Karpas-422 (cell line): ENCODE results near the gene DYSF. TPM values are rescaled to one million over a fixed set of nuclear protein-coding genes. Genes with fewer than 3 reads are reported as not detected.

ENCODE experiments used
- DNase-seq: peaks from one replicate; pipeline ENCODE4 v3.0.0-alpha.2; 2015
- H2AFZ ChIP-seq: fragments of 200-600 bp; sonication (generic); 2 replicates; pipeline ENCODE4 v1.6.1; 2014; ENCODE audit warnings: antibody characterized with exemption, low read length, mixed read lengths
- H3K27ac ChIP-seq: fragments of 200-600 bp; sonication (generic); 2 replicates; pipeline ENCODE4 v1.5.1; 2014; ENCODE audit warnings: mild to moderate bottlenecking, low read length, moderate library complexity
- H3K27me3 ChIP-seq: fragments of 200-600 bp; sonication (generic); 2 replicates; pipeline ENCODE4 v1.6.1; 2014; ENCODE audit warnings: low read length, mixed read lengths
- H3K36me3 ChIP-seq: fragments of 200-600 bp; sonication (generic); 2 replicates; pipeline ENCODE4 v1.6.1; 2014; ENCODE audit warnings: low read length, mixed read lengths; ENCODE audit not compliant: insufficient read depth
- H3K4me1 ChIP-seq: fragments of 200-600 bp; sonication (generic); 2 replicates; pipeline ENCODE4 v1.6.1; 2014; ENCODE audit warnings: mild to moderate bottlenecking, low read length, mixed read lengths
- H3K4me2 ChIP-seq: fragments of 200-600 bp; sonication (generic); 2 replicates; pipeline ENCODE4 v1.6.1; 2014; ENCODE audit warnings: low read length, low read depth, mild to moderate bottlenecking; ENCODE audit not compliant: poor library complexity, severe bottlenecking
- H3K4me3 ChIP-seq: fragments of 200-600 bp; sonication (generic); 2 replicates; pipeline ENCODE4 v1.5.1; 2014; ENCODE audit warnings: mild to moderate bottlenecking, antibody characterized with exemption, low read length, mixed read lengths
- H3K79me2 ChIP-seq: fragments of 200-600 bp; sonication (generic); 2 replicates; pipeline ENCODE4 v1.6.1; 2014; ENCODE audit warnings: mild to moderate bottlenecking, low read length, mixed read lengths
- H3K9ac ChIP-seq: fragments of 200-600 bp; sonication (generic); 2 replicates; pipeline ENCODE4 v1.6.0; 2014; ENCODE audit warnings: low read length
- H3K9me2 ChIP-seq: fragments of 200-600 bp; sonication (generic), shearing (Covaris generic); replicated peaks from 2 replicates; pipeline ENCODE4 v1.6.0; 2014; ENCODE audit warnings: mild to moderate bottlenecking, low read length, moderate library complexity; ENCODE audit not compliant: insufficient read depth
- H3K9me3 ChIP-seq: fragments of 300-700, 200-600 bp; sonication (generic); 2 replicates; pipeline ENCODE4 v1.6.1; 2014; ENCODE audit warnings: low read length, mixed read lengths
- H4K20me1 ChIP-seq: fragments of 200-600 bp; sonication (generic); 2 replicates; pipeline ENCODE4 v1.6.1; 2014; ENCODE audit warnings: mild to moderate bottlenecking, antibody characterized with exemption, low read length, low read depth; ENCODE audit not compliant: insufficient read depth
- total RNA-seq: library from RNA; depleted of rRNA; stranded (reverse); fragments of >200 nt; shearing (Covaris generic); gene quantifications from 2 replicates; pipeline ENCODE4 v1.2.3, GENCODE V29; 2014; ENCODE audit warnings: low replicate concordance

Gene DYSF
- total RNA-seq, 1 experiment from 2014 or later = not detected

DNA sequence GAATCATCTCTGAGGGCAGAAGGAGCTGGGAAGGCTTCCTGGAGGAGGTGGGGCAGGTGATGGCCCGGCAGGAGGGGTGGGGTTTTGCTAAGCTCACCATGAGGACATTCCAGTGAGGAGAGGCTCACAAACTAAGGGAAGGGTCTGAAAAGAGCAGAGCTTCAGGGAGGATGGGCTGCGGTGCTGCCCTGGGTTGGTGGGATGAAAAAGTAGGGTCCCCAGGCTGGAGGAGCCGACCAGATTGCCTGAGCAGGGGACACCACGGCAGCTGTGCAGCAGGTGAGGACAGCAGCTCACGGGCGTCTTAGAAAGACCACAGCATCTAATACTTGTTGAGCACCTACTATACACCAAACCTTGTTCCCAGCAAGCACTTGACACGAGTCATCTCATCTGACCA is 82.2 kb downstream of the DYSF start:
- DNase-seq = no peak
- no peaks in the 10 kb centered on the region for H3K27me3 ChIP-seq
- no peak overlapping the region for H2AFZ ChIP-seq
- no peaks in the 10 kb centered on the region for H3K36me3 ChIP-seq
- H3K79me2 ChIP-seq = no peaks in the 10 kb centered on the region
- H3K4me2 ChIP-seq = no peak overlapping the region
- H3K27ac ChIP-seq = no peak overlapping the region
- no peak overlapping the region for H3K9ac ChIP-seq
- H3K4me1 ChIP-seq = no peaks in the 10 kb centered on the region
- H3K9me3 ChIP-seq = no peaks in the 10 kb centered on the region
- no peaks in the 10 kb centered on the region for H3K9me2 ChIP-seq
- no peaks in the 10 kb centered on the region for H4K20me1 ChIP-seq
- no peak overlapping the region for H3K4me3 ChIP-seq

DNA sequence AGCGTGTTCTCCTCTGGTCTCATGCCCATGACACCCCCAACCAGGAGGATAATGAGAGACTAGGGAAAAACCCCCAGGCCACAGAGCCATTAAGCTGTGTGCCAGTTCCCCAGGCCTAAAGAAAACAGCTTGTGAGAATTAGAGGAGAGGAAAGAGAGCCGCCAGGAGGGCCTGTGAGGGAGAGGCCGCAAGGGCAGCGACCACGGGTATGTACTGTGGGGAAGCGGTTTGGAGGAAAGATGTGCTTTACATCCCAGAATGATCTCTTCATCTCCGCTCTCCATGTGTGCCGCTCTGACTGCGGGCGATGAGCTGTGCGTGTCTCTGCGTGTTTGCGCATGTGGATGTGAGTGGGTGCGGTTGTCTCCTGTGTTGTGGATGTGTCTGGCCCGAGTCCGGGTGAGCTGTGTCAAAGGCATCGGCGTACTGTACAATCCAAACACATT is 82.9 kb downstream of the DYSF start:
- Histone ChIP-seq H3K36me3 (no peaks in the 10 kb centered on the region), H3K4me1 (no peaks in the 10 kb centered on the region), H3K27me3 (peaks cover 3% of the 10 kb centered on the region; the same call in 1 of the 2 replicates), H2AFZ (no peak overlapping the region), H3K79me2 (no peaks in the 10 kb centered on the region), H3K9me3 (no peaks in the 10 kb centered on the region), H4K20me1 (no peaks in the 10 kb centered on the region), H3K9ac (no peak overlapping the region), H3K27ac (no peak overlapping the region), H3K9me2 (no peaks in the 10 kb centered on the region), H3K4me2 (no peak overlapping the region), H3K4me3 (no peak overlapping the region)
- DNase-seq = no peak

- Histone ChIP-seq H4K20me1 (no peaks in the 10 kb centered on the region), H3K4me2 (no peak overlapping the region), H3K4me1 (no peaks in the 10 kb centered on the region), H3K79me2 (no peaks in the 10 kb centered on the region), H3K9me2 (no peaks in the 10 kb centered on the region), H3K9me3 (no peaks in the 10 kb centered on the region), H2AFZ (no peak overlapping the region), H3K27ac (no peak overlapping the region), H3K9ac (no peak overlapping the region), H3K27me3 (peaks cover 3% of the 10 kb centered on the region; the same call in 1 of the 2 replicates), H3K4me3 (no peak overlapping the region), H3K36me3 (no peaks in the 10 kb centered on the region)
- DNase-seq = no peak
These were observed 84.9 kb downstream of the DYSF start for GRCh38 chr2:71538241-71538640.

DNA sequence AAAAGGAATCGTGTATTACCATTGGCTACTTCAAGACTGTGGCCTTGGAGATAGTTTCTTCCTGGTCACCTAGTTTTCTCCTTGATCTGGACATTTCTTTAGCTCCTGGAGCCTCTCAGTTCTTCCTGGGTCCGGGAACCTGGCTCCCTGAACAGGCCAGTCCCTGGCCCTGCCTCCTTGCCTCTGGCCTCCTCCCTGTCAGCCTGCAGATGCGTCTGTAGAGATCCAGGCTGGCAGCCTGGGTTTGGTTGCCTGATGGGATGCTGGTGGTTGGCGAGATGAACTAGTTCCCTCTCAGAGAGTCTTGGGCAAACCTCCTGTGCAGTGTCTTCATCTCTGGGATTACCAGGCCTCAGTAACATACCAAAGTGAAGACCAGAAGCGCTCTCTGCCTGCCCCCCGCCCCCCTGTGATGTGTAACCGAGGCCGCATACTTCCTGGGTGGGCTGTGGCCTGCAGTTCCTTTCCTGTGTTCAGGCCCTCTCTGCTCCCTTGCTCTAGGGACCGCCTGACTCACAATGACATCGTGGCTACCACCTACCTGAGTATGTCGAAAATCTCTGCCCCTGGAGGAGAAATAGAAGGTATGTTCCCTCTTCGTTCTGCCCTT is 85.4 kb downstream of the DYSF start:
- Histone ChIP-seq H3K27me3 (peaks cover 3% of the 10 kb centered on the region; the same call in 1 of the 2 replicates), H3K9ac (no peak overlapping the region), H3K4me2 (no peak overlapping the region), H3K79me2 (no peaks in the 10 kb centered on the region), H3K36me3 (no peaks in the 10 kb centered on the region), H4K20me1 (no peaks in the 10 kb centered on the region), H3K27ac (no peak overlapping the region), H3K9me2 (no peaks in the 10 kb centered on the region), H3K9me3 (no peaks in the 10 kb centered on the region), H3K4me1 (no peaks in the 10 kb centered on the region), H2AFZ (no peak overlapping the region), H3K4me3 (no peak overlapping the region)
- DNase-seq = no peak

DNA sequence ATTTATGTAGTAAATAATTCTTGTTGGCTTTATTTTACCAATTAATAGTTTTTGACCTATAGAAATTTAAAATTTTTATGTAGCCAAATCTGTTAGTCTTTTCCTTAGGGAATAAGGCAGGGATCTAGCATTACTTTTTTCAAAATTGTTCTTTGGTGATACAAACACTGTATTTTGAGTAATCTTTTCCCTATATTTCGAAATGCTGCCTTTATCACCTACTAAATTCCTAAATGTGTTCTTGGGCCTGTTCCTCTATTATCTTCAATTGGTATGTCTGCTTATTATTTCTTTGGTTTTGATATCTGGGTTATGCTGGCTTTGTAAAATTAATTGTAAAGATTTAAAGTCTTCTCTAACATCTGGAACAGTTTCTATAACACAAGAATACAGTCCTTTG is 87.5 kb downstream of the DYSF start:
- Histone ChIP-seq H3K4me1 (no peaks in the 10 kb centered on the region), H3K9me3 (no peaks in the 10 kb centered on the region), H3K27ac (no peak overlapping the region), H3K27me3 (peaks cover 3% of the 10 kb centered on the region; the same call in 1 of the 2 replicates), H3K9me2 (no peaks in the 10 kb centered on the region), H4K20me1 (no peaks in the 10 kb centered on the region), H3K79me2 (no peaks in the 10 kb centered on the region), H3K9ac (no peak overlapping the region), H3K36me3 (no peaks in the 10 kb centered on the region), H2AFZ (no peak overlapping the region), H3K4me2 (no peak overlapping the region), H3K4me3 (no peak overlapping the region)
- no peak for DNase-seq

DNA sequence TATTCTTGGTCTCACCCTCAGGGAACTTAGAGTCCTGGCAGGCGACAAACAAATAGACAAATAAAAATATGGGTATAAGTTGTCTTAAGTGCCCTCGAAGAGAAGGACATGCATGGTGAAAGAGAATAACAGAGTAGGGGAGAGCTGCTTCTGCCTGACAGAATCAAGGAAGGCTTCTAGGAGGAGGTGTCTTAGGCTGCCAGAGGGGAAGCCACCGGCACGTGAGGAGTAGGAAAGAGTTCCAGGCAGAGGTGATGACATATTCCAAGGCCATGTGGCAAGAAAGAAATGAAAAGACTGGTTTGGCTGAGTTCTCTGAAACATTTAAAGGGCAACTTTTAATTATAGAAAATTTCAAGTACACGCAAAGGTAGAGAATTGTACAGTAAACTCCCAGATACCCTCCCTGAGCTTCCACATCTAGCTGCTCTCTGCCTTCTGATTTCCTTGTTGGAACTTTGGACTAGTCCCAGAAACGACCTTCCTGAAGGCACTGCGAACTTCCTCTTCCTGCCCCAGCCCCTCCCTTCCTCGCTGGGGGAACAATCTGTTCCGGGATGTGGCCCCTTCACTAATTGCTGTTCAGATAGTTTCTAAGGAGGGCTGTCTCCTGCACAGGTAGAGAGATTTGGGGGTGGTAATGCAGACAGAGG is 91.7 kb downstream of the DYSF start:
- Histone ChIP-seq H3K9ac (no peak overlapping the region), H3K9me3 (no peaks in the 10 kb centered on the region), H3K79me2 (no peaks in the 10 kb centered on the region), H3K4me3 (no peak overlapping the region), H3K4me1 (no peaks in the 10 kb centered on the region), H3K27me3 (peaks cover 3% of the 10 kb centered on the region; the same call in 1 of the 2 replicates), H3K4me2 (no peak overlapping the region), H3K36me3 (no peaks in the 10 kb centered on the region), H4K20me1 (peaks cover 4% of the 10 kb centered on the region; the same call in 1 of the 2 replicates), H2AFZ (no peak overlapping the region), H3K27ac (no peak overlapping the region), H3K9me2 (no peaks in the 10 kb centered on the region)
- no peak for DNase-seq

- no peaks in the 10 kb centered on the region for H3K79me2 ChIP-seq
- no peaks in the 10 kb centered on the region for H3K36me3 ChIP-seq
- H4K20me1 ChIP-seq = peaks cover 4% of the 10 kb centered on the region; the same call in 1 of the 2 replicates
- H3K4me2 ChIP-seq = no peak overlapping the region
- peaks cover 3% of the 10 kb centered on the region; the same call in 1 of the 2 replicates for H3K27me3 ChIP-seq
- peak; percentile 90 for DNase-seq
- no peak overlapping the region for H3K9ac ChIP-seq
- no peak overlapping the region for H3K27ac ChIP-seq
- H3K4me1 ChIP-seq = no peaks in the 10 kb centered on the region
- H3K4me3 ChIP-seq = no peak overlapping the region
- no peak overlapping the region for H2AFZ ChIP-seq
- H3K9me3 ChIP-seq = no peaks in the 10 kb centered on the region
- H3K9me2 ChIP-seq = no peaks in the 10 kb centered on the region
These were observed 92.4 kb downstream of the DYSF start for GRCh38 chr2:71545572-71546274.

DNA sequence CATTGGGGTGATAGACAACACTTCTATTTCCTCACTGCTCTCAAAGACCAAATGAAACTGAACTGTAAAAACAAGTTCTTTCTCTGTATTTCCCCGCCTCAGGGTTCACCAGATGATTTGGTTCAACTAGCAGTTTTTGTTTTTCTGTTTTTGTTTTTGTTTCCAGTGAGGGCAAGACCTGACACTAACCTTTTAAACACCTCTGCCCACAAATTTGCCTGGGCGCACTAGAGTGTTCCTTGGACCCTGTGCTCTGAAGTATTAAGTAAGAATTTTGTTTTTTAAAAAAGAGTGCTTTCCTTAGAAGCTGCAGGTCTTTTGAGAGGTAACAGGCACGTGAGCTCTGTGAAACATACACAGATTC is 92.9 kb downstream of the DYSF start:
- no peak overlapping the region for H3K9ac ChIP-seq
- H3K4me3 ChIP-seq = no peak overlapping the region
- H3K27me3 ChIP-seq = no peaks in the 10 kb centered on the region
- peaks cover 4% of the 10 kb centered on the region; the same call in 1 of the 2 replicates for H4K20me1 ChIP-seq
- no peaks in the 10 kb centered on the region for H3K4me1 ChIP-seq
- DNase-seq = no peak
- no peaks in the 10 kb centered on the region for H3K79me2 ChIP-seq
- H3K9me2 ChIP-seq = no peaks in the 10 kb centered on the region
- no peak overlapping the region for H3K27ac ChIP-seq
- no peaks in the 10 kb centered on the region for H3K9me3 ChIP-seq
- H3K36me3 ChIP-seq = no peaks in the 10 kb centered on the region
- H2AFZ ChIP-seq = no peak overlapping the region
- H3K4me2 ChIP-seq = no peak overlapping the region
